ENCODE measurements around the gene AEN.

DNA sequence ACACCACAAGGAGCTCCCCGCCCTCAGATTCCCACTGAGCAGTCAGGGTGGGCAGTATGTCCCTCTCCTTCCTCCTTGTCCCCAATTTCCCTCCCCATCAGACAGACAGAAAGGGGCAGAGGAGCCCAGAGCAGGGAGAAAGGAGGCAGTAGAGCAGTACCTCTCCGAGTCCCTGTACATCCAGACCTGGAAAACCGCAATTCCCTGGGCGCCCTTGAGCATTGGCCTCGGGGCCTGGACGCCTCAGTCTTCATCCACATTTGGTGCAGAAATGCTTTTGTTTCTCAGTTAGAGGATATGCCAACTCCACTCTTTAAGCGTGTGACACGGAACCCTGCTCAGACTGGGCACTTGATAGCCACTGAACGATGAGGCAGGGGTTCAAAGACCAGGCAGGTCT is 23.6 kb downstream of the AEN start:
- TF ChIP-seq POLR2A (IDR thresholded peaks at IDR 0.05; ENCODE audit: low read depth, low read length) (no peak), POLR2AphosphoS5 (IDR thresholded peaks at IDR 0.05; ENCODE audit: low read depth, low read length) (no peak)

Data from GM12891 (cell line).